Type B pancreatic cell (in vitro differentiated cells): ENCODE measurements around the gene ALDH9A1. TPM values are rescaled to one million over a fixed set of nuclear protein-coding genes. Genes with fewer than 3 reads are reported as not detected.

Experiments
- DNase-seq: peaks from one replicate; pipeline ENCODE4 v3.0.0; 2021; ENCODE audit warnings: mixed read lengths; ENCODE audit not compliant: unreplicated experiment; ENCODE audit errors: extremely low spot score
- H3K27ac Mint-ChIP-seq: 2 replicates; pipeline ENCODE4 v1.8.0; 2021; ENCODE audit warnings: mild to moderate bottlenecking, mixed read lengths
- H3K27me3 Mint-ChIP-seq: 2 replicates; pipeline ENCODE4 v1.8.0; 2021; ENCODE audit warnings: mixed read lengths
- H3K36me3 Mint-ChIP-seq: 2 replicates; pipeline ENCODE4 v1.8.0; 2021; ENCODE audit warnings: mixed read lengths
- H3K4me1 Mint-ChIP-seq: one replicate; pipeline ENCODE4 v1.8.0; 2021; ENCODE audit warnings: mixed read lengths; ENCODE audit not compliant: unreplicated experiment
- H3K4me3 Mint-ChIP-seq: 2 replicates; pipeline ENCODE4 v1.8.0; 2021; ENCODE audit warnings: mild to moderate bottlenecking, mixed read lengths
- H3K9me3 Mint-ChIP-seq: 2 replicates; pipeline ENCODE4 v1.8.0; 2021; ENCODE audit warnings: mixed read lengths
- total RNA-seq: library from RNA; stranded (reverse); gene quantifications from 2 replicates; pipeline ENCODE4 v1.2.1, GENCODE V29; 2021; ENCODE audit warnings: low replicate concordance
- TF ChIP-seq, protein P1 (sequence below): fragments of 200-600 bp; sonication (generic); conservative IDR thresholded peaks from 2 replicates; pipeline ENCODE4 v1.5.0; 2021; ENCODE audit warnings: antibody characterized with exemption, mild to moderate bottlenecking

The ALDH9A1 gene
- total RNA-seq, 1 donor from 2014 or later: 57.8 TPM

DNA sequence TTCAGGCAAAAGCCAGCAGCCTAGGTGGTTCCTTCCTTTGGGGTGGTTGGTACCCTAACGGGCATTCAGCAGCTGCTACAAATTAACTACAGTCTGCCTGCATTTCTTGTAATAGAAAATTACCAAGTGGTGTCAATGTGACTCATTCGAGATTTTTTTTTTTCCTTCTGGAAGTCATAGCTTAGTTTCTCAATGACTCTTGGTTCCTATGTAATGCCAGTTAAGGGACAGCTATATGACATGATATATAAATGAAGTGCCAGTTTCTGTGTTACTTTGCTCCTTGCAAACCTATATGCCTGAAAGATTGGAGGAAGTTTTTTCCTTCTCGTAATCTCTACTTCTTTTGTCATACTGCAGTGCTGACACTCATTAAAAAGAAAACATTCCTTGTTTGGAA lies 64.7 kb downstream of the ALDH9A1 start:
- TF ChIP-seq, protein P1, sequence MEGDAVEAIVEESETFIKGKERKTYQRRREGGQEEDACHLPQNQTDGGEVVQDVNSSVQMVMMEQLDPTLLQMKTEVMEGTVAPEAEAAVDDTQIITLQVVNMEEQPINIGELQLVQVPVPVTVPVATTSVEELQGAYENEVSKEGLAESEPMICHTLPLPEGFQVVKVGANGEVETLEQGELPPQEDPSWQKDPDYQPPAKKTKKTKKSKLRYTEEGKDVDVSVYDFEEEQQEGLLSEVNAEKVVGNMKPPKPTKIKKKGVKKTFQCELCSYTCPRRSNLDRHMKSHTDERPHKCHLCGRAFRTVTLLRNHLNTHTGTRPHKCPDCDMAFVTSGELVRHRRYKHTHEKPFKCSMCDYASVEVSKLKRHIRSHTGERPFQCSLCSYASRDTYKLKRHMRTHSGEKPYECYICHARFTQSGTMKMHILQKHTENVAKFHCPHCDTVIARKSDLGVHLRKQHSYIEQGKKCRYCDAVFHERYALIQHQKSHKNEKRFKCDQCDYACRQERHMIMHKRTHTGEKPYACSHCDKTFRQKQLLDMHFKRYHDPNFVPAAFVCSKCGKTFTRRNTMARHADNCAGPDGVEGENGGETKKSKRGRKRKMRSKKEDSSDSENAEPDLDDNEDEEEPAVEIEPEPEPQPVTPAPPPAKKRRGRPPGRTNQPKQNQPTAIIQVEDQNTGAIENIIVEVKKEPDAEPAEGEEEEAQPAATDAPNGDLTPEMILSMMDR: no peak
- Mint-ChIP-seq H3K36me3 (no peaks in the 10 kb centered on the region), H3K4me1 (peaks cover 36% of the 10 kb centered on the region), H3K27me3 (no peaks in the 10 kb centered on the region), H3K9me3 (no peaks in the 10 kb centered on the region), H3K4me3 (peak overlapping the region; percentile 72), H3K27ac (peak overlapping the region; percentile 28)
- DNase-seq: no peak

DNA sequence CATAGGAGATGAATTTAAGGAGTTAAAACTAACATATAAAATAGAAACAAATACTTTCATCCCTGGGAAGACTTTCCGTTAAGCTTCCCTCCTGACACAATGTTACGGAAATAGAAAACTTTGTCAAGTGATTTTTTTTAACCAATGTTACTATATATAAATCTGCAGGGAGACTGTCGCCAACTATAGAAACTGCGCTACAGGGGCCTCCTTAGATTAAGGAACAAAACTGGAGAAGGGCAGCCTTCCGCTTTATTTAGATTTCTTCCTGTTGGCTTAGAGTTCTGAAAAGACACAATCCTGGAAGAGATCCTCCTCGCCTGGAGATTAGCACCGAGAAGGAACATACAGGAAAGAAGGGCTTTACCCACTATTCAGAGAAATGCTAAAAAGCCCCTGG lies 65.9 kb downstream of the ALDH9A1 start:
- H3K27me3 Mint-ChIP-seq: no peaks in the 10 kb centered on the region
- TF ChIP-seq, protein P1: no peak
- H3K27ac Mint-ChIP-seq: no peak overlapping the region
- H3K4me3 Mint-ChIP-seq: no peak overlapping the region
- H3K36me3 Mint-ChIP-seq: no peaks in the 10 kb centered on the region
- H3K9me3 Mint-ChIP-seq: no peaks in the 10 kb centered on the region
- peaks cover 35% of the 10 kb centered on the region for H3K4me1 Mint-ChIP-seq
- no peak for DNase-seq

DNA sequence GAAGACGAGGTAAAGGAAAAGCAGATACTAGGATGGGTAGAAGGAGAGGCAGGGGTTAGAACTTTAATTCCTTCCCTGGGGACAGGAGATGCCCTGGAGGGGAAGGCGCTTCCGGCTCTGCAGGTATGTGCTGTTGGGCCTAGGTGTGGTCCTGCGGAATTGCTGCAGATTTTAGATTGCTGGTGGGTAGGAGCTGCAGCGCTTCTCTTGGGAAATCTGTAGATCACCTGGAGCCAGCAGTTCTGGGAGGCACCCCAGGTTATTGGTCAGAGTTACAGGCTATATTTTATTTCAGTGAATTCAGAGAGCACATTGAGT lies 66.3 kb downstream of the ALDH9A1 start:
- Mint-ChIP-seq H3K4me3 (no peak overlapping the region), H3K27ac (no peak overlapping the region), H3K9me3 (no peaks in the 10 kb centered on the region), H3K36me3 (no peaks in the 10 kb centered on the region), H3K4me1 (peaks cover 31% of the 10 kb centered on the region), H3K27me3 (no peaks in the 10 kb centered on the region)
- TF ChIP-seq, protein P1: no peak
- DNase-seq: no peak

DNA sequence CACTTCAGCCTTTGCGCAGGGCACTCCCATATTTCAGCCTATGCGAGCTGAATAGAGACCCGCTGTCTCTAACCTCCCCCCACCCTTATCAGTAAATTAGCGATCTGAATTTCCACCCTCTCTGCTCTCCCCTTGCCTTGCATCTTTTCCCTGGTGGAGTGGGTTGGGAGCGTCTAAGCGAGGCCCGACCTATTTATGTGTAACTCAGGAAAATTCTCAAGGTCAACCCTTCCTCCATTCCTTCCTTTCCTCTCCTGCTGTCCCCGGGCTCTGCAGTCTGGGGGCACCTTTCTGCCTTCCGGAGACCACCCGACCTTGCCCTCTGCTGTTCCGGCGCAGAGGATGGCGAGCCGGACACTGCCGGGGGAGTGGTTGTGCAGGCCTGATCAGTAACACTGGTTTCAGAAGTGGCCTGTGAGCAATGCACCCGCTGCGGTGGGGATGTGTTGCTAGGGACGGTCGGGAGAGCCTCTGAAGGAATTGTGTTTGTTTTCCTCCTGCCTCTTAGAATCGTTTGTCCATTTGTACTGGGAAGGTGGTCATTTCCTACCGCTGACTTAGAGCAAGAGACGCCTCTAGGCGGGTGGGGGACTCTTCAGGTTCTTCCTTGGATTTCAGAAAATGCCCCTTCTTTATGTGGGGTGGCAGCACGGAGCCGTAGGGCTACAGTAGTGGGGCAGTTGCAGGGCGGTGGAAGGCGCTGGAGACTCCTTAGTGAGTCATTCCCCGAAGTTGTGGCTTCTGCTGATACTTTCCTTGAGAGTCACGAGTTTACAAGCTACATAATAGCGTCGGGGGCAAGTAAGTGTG lies 66.8 kb downstream of the ALDH9A1 start:
- Mint-ChIP-seq H3K36me3 (no peaks in the 10 kb centered on the region), H3K27me3 (no peaks in the 10 kb centered on the region), H3K4me1 (peaks cover 26% of the 10 kb centered on the region), H3K4me3 (no peak overlapping the region), H3K27ac (no peak overlapping the region), H3K9me3 (no peaks in the 10 kb centered on the region)
- DNase-seq: peak; percentile 75
- TF ChIP-seq, protein P1: peak; percentile 24

DNA sequence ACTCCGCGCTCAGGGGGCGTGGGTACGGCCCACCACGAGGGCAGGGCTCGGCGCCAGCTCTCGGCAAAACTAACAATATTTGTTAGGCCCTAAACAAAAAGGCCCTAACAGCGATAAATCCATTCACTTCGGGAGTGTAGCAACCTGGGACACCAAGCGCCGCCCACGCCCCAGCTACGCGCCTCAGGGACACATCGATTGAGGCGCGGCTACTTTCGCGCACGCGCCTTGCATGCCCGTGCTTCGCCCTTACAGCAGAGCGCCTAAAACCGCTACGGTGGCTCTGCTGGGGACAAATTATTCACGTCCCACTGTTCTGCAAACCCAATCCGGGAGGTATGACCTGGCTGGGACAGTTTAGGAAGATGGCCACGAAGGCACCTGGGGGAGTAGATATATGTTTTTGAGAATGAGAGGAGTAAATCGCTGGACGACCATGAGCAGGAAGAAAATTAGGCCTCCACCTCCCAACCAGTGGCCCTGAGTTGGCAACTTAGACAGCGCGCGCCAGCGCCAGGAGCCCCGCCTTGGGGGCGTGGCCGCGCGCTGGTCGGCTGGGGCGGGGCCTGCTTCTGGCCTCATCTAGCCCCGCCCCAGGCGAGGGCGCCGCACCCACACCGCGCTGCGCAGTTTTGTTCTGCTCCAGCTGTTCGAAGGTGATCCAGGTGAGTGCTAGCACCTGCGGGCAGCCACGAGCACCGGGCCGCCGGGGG lies 67.6 kb downstream of the ALDH9A1 start, which contains the start of gene MGST3:
TSS of gene MGST3 (plus strand) at position 606 of the 713 bp plus-strand sequence. CDS start 18,614 bp downstream, outside the sequence.
- peak; percentile 92 for DNase-seq
- no peaks in the 10 kb centered on the region for H3K9me3 Mint-ChIP-seq

More for the DNA sequence above, 67.6 kb downstream of the ALDH9A1 start, which contains the start of gene MGST3:
- H3K36me3 Mint-ChIP-seq: no peaks in the 10 kb centered on the region
- TF ChIP-seq, protein P1: no peak
- H3K4me1 Mint-ChIP-seq: peaks cover 24% of the 10 kb centered on the region
- H3K27me3 Mint-ChIP-seq: no peaks in the 10 kb centered on the region
- H3K4me3 Mint-ChIP-seq: no peak within 1 kb of the TSS
- no peak within 1 kb of the TSS for H3K27ac Mint-ChIP-seq
